Smooth muscle cell (in vitro differentiated cells): ENCODE data around the gene PTGDR2. TPM values are rescaled to one million over a fixed set of nuclear protein-coding genes. Genes with fewer than 3 reads are reported as not detected.

Source experiments
- DNase-seq: peaks from one replicate; lab custom pipeline; 2025; ENCODE audit not compliant: unreplicated experiment; lab: John Stamatoyannopoulos, UW
- H2AFZ ChIP-seq: fragments of 200-600 bp; sonication (generic); 2 replicates; pipeline ENCODE4 v1.6.0; 2016; ENCODE audit warnings: antibody characterized with exemption, low read depth, mild to moderate bottlenecking
- H3F3A ChIP-seq: fragments of 200-600 bp; sonication (generic); 2 replicates; pipeline ENCODE4 v1.6.0; 2017; ENCODE audit warnings: antibody characterized with exemption, low read depth
- H3K27ac ChIP-seq: fragments of 200-600 bp; sonication (generic); 2 replicates; pipeline ENCODE4 v1.5.1; 2016; ENCODE audit warnings: low read depth, mild to moderate bottlenecking
- H3K27me3 ChIP-seq: fragments of 200-600 bp; sonication (generic); 2 replicates; pipeline ENCODE4 v1.6.1; 2016; ENCODE audit warnings: low read depth, mild to moderate bottlenecking
- H3K36me3 ChIP-seq: fragments of 200-600 bp; sonication (generic); 2 replicates; pipeline ENCODE4 v1.5.1; 2016; ENCODE audit warnings: low read depth
- H3K4me1 ChIP-seq: fragments of 200-600 bp; sonication (generic); 2 replicates; pipeline ENCODE4 v1.5.1; 2016; ENCODE audit warnings: low read depth
- H3K4me2 ChIP-seq: fragments of 200-600 bp; sonication (generic); 2 replicates; pipeline ENCODE4 v1.6.0; 2016; ENCODE audit warnings: mild to moderate bottlenecking
- H3K4me3 ChIP-seq: fragments of 200-600 bp; sonication (generic); 2 replicates; pipeline ENCODE4 v1.5.1; 2016; ENCODE audit warnings: mild to moderate bottlenecking
- H3K79me2 ChIP-seq: fragments of 200-600 bp; sonication (generic); 2 replicates; pipeline ENCODE4 v1.6.0; 2016; ENCODE audit warnings: low read depth, mild to moderate bottlenecking
- H3K9ac ChIP-seq: fragments of 200-600 bp; sonication (generic); 2 replicates; pipeline ENCODE4 v1.6.0; 2016; ENCODE audit warnings: low read depth
- H3K9me3 ChIP-seq: fragments of 200-600 bp; sonication (generic); replicated peaks from 2 replicates; pipeline ENCODE4 v1.5.1; 2016; ENCODE audit warnings: low read depth
- H4K20me1 ChIP-seq: fragments of 200-600 bp; sonication (generic); 2 replicates; pipeline ENCODE4 v1.6.0; 2016; ENCODE audit warnings: low read depth
- CTCF ChIP-seq: fragments of 200-600 bp; sonication (generic); IDR thresholded peaks from 2 replicates; pipeline ENCODE4 v1.5.1; 2017; ENCODE audit warnings: borderline replicate concordance, mild to moderate bottlenecking, antibody characterized with exemption; ENCODE audit not compliant: insufficient read depth, poor library complexity, severe bottlenecking
- WGBS: methylation state at CpG from one replicate; pipeline ENCODE4 v1.1.7; 2016; ENCODE audit warnings: low lambda C conversion rate; 5-methylcytosine and 5-hydroxymethylcytosine counted together
- polyA plus RNA-seq: library from polyadenylated mRNA; unstranded; fragments of >200 nt; fragmentation: Nextera tagmentation; extraction: Ambion mirVana; gene quantifications from 2 replicates; pipeline ENCODE4 v1.2.1, GENCODE V29; 2016
- total RNA-seq: library from RNA; depleted of rRNA; stranded (reverse); fragments of >200 nt; gene quantifications from 2 replicates; pipeline ENCODE4 v1.2.3, GENCODE V29; 2014

PTGDR2 gene
- total and polyA plus RNA-seq, 2 experiments from 2014 or later: 0.04 to 0.08 TPM

DNA sequence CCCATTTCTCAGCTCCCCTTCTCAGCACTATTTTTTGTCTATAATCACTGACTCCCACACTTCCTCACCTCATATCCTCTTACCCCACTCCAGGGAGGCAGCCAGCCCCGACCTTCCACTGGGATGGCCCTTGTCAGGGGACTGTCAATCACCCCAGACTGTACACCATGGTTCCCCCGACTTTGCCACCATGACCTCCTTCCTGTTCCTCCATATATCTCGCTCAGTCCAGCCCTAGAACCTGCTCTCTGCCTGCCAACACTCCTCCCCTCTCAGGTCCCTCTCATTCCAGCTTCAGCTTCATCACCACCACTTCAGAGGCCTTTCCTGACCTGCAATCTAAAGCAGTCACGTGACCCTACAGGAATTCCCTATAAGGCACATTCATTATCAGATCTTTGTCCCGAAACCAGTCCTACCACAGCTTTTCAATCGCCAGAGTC, 34.1 kb upstream of the PTGDR2 start:
- H3K9ac ChIP-seq: no peak overlapping the region
- no peak overlapping the region for H3K27ac ChIP-seq
- H3K79me2 ChIP-seq: no peaks in the 10 kb centered on the region
- no peaks in the 10 kb centered on the region for H3F3A ChIP-seq
- H3K4me2 ChIP-seq: no peak overlapping the region
- H4K20me1 ChIP-seq: no peaks in the 10 kb centered on the region
- H2AFZ ChIP-seq: no peak overlapping the region
- WGBS: 81% methylated on average over 6 of the region's 6 CpGs
- no peak for DNase-seq
- no peaks in the 10 kb centered on the region for H3K9me3 ChIP-seq
- H3K36me3 ChIP-seq: peaks cover 7% of the 10 kb centered on the region
- no peaks in the 10 kb centered on the region for H3K27me3 ChIP-seq
- H3K4me3 ChIP-seq: no peak overlapping the region
- TF ChIP-seq CTCF: no peak
- no peaks in the 10 kb centered on the region for H3K4me1 ChIP-seq

DNA sequence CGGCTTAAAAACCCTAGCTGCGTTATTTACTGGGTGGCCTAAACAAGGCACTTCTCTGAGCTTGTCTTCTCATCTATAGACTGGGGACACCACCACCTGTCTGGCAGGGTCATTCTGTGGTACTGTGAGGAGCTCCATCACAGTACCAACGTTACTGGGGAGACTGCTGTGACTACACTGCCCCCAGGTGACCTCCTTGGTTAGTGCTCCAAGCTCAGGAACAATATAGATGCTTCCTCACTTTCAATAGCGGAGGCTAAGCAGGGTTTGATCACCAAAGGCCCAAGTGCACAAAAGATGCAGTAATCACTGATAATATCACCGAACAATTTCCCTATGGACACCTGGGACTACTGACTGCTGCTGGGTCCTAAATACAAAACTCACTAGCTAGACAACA, 31.8 kb upstream of the PTGDR2 start:
- no peak overlapping the region for H2AFZ ChIP-seq
- no peaks in the 10 kb centered on the region for H3K9me3 ChIP-seq

DNA sequence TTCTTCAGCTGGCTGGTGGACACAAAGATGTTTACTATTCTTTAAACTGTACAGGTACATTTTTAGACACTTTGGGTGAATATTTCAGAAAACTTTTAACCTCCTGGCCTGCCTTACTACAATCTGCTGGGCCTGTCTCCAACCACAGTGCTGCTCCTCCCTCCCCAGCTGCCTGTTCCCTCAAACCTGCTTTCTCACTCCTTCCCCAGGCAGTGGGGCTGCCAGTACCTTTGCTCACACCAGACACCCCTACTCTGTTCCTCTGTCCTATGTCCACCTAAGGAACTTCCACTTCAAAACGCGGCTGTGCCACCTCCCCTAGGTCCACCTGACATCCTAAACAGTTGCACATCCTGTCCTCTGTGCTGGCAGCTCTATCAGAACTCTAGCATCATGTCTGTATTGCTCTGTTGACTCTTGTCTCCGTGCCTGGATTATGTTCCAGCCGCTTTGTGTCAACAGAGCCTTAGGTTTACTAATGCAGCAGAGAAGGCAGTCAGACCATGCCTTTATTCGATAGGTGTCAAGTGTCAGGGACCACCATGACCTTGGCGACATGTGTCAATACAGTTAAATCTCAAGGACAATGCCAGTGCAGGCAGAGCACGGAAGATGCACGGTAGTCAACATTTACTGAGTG, 25.0 kb upstream of the PTGDR2 start:
- 94% methylated on average over 8 of the region's 8 CpGs for WGBS
- Histone ChIP-seq H3K4me2 (no peak overlapping the region), H3K27ac (no peak overlapping the region), H3K4me3 (no peak overlapping the region), H3K79me2 (no peaks in the 10 kb centered on the region), H4K20me1 (no peaks in the 10 kb centered on the region), H3K4me1 (no peaks in the 10 kb centered on the region), H3K36me3 (no peaks in the 10 kb centered on the region), H3F3A (no peaks in the 10 kb centered on the region), H2AFZ (no peak overlapping the region), H3K9ac (no peak overlapping the region), H3K27me3 (no peaks in the 10 kb centered on the region), H3K9me3 (no peaks in the 10 kb centered on the region)
- DNase-seq: no peak
- TF ChIP-seq CTCF: no peak

More for the DNA sequence above, 31.8 kb upstream of the PTGDR2 start:
- Histone ChIP-seq H3K27me3 (no peaks in the 10 kb centered on the region), H3K79me2 (no peaks in the 10 kb centered on the region), H3F3A (no peaks in the 10 kb centered on the region), H3K4me1 (no peaks in the 10 kb centered on the region), H4K20me1 (no peaks in the 10 kb centered on the region), H3K27ac (no peak overlapping the region), H3K9ac (no peak overlapping the region), H3K4me2 (no peak overlapping the region), H3K36me3 (no peaks in the 10 kb centered on the region), H3K4me3 (no peak overlapping the region)
- peak; percentile 29 for TF ChIP-seq CTCF
- WGBS: 69% methylated on average over 5 of the region's 5 CpGs
- no peak for DNase-seq
